Activated CD8-positive, alpha-beta memory T cell treated with anti-CD3 and anti-CD28 coated beads, Interleukin-2, amount 50 U/mL, for 24 hours (primary cell): ENCODE measurements around the gene SETBP1.

Experiments used
- DNase-seq: peaks from one replicate; pipeline ENCODE4 v3.0.0-alpha.2; 2020; ENCODE audit errors: extremely low read depth

The SETBP1 gene

GRCh38 chr18:44841752-44842587 lies 161.3 kb downstream of the SETBP1 start:
- DNase-seq: no peak

DNA sequence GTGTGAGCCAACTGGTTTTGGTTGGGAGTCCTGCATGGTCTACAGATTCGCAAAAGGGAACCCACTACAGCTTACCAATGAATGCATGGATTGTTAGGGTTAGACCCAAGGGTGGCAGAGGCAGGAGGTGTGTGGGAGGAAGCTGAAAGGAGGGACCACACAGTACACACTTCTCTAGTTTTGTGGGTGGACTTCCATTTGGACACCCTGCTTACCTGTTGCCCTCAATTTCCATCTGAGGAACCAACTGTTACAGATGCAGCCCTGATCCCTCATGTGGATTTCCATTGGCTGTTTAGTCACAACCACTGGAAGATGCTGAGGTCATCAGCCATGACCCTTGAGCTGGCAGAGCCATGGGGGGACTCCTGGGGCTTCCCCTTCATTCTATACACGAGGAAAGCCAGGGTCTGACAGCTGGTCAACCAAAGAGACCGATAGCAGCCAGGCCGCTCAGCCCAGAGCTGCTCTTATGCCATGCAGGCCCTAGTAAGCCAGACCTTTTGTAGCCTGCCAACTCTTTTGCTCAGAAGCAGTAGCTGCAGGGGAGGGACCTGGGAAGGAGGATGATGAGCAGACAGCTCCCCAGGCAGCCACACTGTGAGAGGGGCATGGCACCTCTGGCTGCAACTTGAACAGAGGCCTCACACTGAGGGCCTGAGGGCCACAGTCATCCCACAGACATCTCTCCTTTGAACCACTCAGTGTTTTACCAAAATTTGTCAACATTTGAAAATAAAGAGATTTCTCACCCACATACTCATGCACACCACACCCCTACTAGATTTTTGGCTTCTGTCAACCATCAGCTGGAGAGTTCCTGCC lies 162.1 kb downstream of the SETBP1 start:
- no peak for DNase-seq

- no peak for DNase-seq
These were observed 163.8 kb downstream of the SETBP1 start for GRCh38 chr18:44844486-44844885.

DNA sequence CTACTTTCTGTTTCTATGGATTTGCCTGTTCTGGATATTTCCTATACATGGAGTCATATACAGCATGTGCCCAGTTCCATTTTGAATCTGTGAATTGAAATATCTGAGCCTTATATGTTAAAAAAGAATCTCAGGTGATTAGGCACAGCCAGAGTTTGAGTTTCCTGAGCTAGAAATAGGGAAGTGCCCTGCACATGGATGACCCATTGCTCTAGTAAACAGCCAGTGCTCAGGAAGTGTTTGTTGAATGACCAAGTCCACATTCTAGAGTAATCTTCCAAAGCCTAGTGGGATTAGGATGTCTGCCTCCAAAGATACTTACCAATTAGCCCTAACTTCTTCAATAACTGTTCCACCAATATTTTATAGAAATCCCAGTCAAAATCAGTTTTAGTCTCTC lies 165.8 kb downstream of the SETBP1 start:
- no peak for DNase-seq

GRCh38 chr18:44848644-44849335 lies 168.1 kb downstream of the SETBP1 start:
- no peak for DNase-seq

GRCh38 chr18:44849361-44849760 lies 168.7 kb downstream of the SETBP1 start:
- DNase-seq: no peak

DNA sequence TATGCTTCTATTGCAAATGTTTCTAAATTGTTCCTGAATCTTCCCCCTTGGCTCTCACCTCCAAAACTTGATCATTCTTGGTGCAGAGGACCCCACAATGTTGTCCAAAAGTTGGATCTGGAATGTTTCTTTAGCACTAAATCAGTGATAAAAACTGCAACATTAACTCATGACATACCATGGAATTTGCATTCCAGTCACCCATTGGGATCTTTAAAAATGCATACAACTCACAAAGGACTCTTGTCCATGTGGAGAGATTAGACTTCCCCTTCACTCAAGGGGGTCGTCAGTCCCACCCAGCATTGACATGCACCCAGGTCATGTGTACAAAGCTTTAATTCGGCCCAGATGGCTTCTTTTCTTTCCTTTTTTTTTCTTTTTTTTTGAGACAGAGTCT lies 169.3 kb downstream of the SETBP1 start:
- no peak for DNase-seq

GRCh38 chr18:44851856-44852621 lies 171.4 kb downstream of the SETBP1 start:
- DNase-seq: no peak

GRCh38 chr18:44852818-44853217 lies 172.1 kb downstream of the SETBP1 start:
- no peak for DNase-seq

DNA sequence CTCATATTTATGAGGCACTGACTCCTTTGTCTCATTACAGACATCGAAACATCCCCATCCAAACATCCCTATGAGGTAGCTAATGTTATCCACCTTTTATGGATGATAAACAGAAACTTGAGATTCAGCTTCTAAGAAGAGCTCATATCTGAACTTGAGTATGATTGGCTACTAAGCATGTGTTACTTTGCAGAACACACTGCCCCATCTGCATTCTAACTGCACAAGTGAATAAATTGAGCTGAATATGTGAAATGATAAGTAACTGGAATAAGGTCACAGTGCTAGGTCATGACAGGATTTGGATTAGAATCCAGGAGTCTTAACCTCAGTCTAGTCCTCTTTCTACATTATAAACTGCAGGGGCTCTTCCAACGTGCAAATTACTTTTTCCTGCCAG lies 172.7 kb downstream of the SETBP1 start:
- no peak for DNase-seq

- no peak for DNase-seq
These were observed 175.0 kb downstream of the SETBP1 start for GRCh38 chr18:44855681-44856080.

DNA sequence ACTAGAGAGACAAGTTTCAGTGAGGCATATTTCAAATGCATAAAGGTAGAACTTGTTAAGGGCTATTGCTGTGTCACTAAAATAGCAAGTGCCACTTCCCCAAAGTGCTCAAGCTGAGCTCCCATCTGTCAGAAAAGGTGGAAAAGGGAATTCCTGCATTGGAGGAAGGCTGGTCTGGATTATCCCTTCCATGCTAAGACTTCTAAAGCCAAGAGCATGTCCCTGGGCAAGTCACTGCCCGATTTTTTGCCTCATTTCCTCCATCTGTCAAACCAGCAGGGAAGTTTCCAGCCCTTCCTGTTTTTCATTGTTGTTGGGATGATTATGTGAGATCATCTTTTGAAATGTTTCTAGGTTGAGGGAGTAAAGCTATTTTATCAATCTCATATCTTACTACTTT lies 175.5 kb downstream of the SETBP1 start:
- no peak for DNase-seq

DNA sequence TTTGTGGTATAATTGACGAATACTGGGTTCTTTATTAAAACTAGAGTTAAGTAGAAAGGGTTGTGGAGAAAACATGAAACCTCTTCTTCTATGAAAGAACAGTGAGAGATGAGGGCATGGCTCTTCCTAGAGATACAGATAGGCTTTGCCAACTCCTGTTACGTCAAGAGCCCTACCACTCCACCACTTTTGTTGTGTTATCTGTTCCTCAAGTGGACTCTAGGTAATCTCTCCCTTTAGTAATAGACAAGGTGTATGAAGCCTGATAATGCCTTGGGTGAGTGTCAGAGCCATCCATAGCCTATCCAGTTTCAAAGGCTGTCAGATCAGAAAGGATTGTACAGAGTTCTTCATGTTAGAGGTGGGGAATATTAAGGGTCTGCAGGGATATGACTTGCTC lies 176.4 kb downstream of the SETBP1 start:
- no peak for DNase-seq

- DNase-seq: no peak
These were observed 177.2 kb downstream of the SETBP1 start for GRCh38 chr18:44857744-44858491.

DNA sequence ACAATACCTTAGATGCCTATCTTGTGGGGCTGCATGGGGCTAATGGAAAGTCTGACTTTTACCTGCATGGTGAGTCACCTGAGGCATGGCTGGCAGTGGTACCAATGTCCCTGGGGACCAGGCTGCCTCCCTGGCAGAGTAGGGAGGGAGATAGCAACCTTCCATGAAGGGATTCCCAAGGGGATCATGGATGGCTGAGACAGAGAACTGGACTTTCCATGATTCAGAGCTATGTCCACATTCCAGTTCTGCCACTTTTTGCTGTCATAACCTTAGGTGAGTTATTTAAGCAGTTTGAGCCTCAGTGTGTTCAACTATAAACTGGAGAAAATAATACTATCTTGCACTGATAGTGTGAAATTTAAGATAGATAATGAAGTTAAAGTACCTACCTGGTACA lies 178.6 kb downstream of the SETBP1 start:
- DNase-seq: no peak

GRCh38 chr18:44859751-44860439 lies 179.2 kb downstream of the SETBP1 start:
- DNase-seq: no peak

DNA sequence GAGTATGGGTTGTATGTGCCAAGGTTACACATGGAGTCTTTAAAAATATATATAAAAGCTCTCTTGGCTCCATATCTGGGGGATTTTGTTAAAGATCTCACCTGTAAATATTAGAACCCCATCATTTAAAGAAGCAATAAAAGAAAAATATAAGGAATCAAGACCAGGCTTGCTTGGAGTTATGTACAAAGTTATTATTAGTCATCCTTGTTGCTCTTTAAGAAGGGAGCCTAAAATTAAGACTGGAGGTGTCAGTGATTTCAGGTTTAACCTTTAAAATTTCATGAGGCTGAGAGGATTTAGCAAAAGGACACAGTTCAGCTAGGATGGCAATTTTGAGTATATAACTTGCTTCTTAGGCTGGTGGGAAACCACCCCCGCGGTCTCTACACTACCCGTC lies 181.4 kb downstream of the SETBP1 start:
- no peak for DNase-seq

- no peak for DNase-seq
These were observed 185.4 kb downstream of the SETBP1 start for GRCh38 chr18:44866103-44866502.

- DNase-seq: no peak
These were observed 188.8 kb downstream of the SETBP1 start for GRCh38 chr18:44869533-44869932.
